Gastrocnemius medialis (tissue), 4 donors: ENCODE measurements around the gene GPR152. TPM values are rescaled to one million over a fixed set of nuclear protein-coding genes. Genes with fewer than 3 reads are reported as not detected.

ENCODE experiments used
- ATAC-seq, 2 donors: fragments of 150-250 bp; one replicate each; pipeline ENCODE4 v1.9.1; 2016
- DNase-seq, 2 donors: peaks; one replicate each; pipeline ENCODE4 v3.0.0-alpha.2; 2019
- H3K27ac ChIP-seq, 4 donors: fragments of 200-600 bp; sonication (generic); 1 replicate in 1 of 4; 2 replicates in 3 of 4; pipeline ENCODE4 v1.5.1; 2016 to 2018; ENCODE audit warnings: mild to moderate bottlenecking in 2 of 4, moderate library complexity in 1 of 4
- H3K27me3 ChIP-seq, 3 donors: fragments of 200-600 bp; sonication (generic) in 2 of 3; 1 replicate in 1 of 3; 2 replicates in 2 of 3; pipeline versions ENCODE4 v1.5.1 to v1.6.0; 2016 to 2019; ENCODE audit warnings: mild to moderate bottlenecking in 1 of 3, moderate library complexity in 1 of 3
- H3K36me3 ChIP-seq, 2 donors: fragments of 200-600 bp; sonication (generic) in 1 of 2; one replicate each; pipeline ENCODE4 v1.5.1; 2017 to 2018
- H3K4me1 ChIP-seq, 2 donors: fragments of 200-600 bp; sonication (generic) in 1 of 2; one replicate each; pipeline ENCODE4 v1.5.1; 2016 to 2017; ENCODE audit warnings: mild to moderate bottlenecking in 2 of 2
- H3K4me3 ChIP-seq, 4 donors: fragments of 200-600 bp; sonication (generic) in 3 of 4; 1 replicate in 1 of 4; 2 replicates in 3 of 4; pipeline ENCODE4 v1.5.1; 2016 to 2019; ENCODE audit warnings: mild to moderate bottlenecking in 2 of 4
- H3K9me3 ChIP-seq, 3 donors: fragments of 200-600 bp; sonication (generic) in 2 of 3; 1 replicate in 1 of 3; 2 replicates in 2 of 3; pipeline ENCODE4 v1.5.1; 2016 to 2019
- CTCF ChIP-seq, 5 experiments: fragments of 450-650 bp in 3 of 5; fragments of 200-600 bp in 2 of 5; sonication (generic) in 2 of 5; IDR thresholded peaks in 4 of 5; conservative IDR thresholded peaks in 1 of 5; 1 replicate in 4 of 5; 2 replicates in 1 of 5; pipeline ENCODE4 v1.5.1; 2016 to 2019; ENCODE audit warnings: antibody characterized with exemption in 5 of 5, mild to moderate bottlenecking in 3 of 5, moderate library complexity in 3 of 5
- POLR2A ChIP-seq, 2 donors: fragments of 450-650 bp; IDR thresholded peaks; one replicate each; pipeline ENCODE4 v1.6.1; 2017; ENCODE audit warnings: antibody characterized with exemption in 2 of 2, mild to moderate bottlenecking in 2 of 2, moderate library complexity in 2 of 2
- in situ Hi-C, 4 donors: fragments of 200-750 bp; cut with MboI; loops; one replicate each; pipeline versions ENCODE4 v1.15.0 to v1.8.0; 2017; ENCODE audit warnings: low sequenced_read_pairs in 4 of 4
- intact Hi-C: fragments of 100-400 bp; cut with DNase I; formaldehyde crosslinking; loops from one replicate; pipeline ENCODE4 v1.15.1; 2023; ENCODE audit warnings: low total_unique reads
- total RNA-seq, 4 donors: library from RNA; depleted of rRNA; stranded (reverse); fragments of >200 nt; gene quantifications; one replicate each; pipeline versions ENCODE4 v1.1.0 to v1.2.3, GENCODE V29; 2016

The GPR152 gene
- total RNA-seq, 4 donors from 2014 or later: not detected

- TF ChIP-seq POLR2A (IDR thresholded peaks at IDR 0.05): no peak
- TF ChIP-seq CTCF (IDR thresholded peaks at IDR 0.05 in 4 of 5, conservative IDR thresholded peaks at IDR 0.05 in 1 of 5): no peak
- H3K4me3 ChIP-seq: no peak overlapping the region
- H3K36me3 ChIP-seq: peaks cover 0 to 8% of the 10 kb centered on the region in 2 donors
- ATAC-seq (no peak), DNase-seq (no peak)
- in situ Hi-C loops (loop anchor here in 3 of 4 donors (10.0 kb wide), 1 partner anchor 105 kb away; the partner anchor contains the start of gene RAD9A (in 3 of the 3)), intact Hi-C loops (no loop called here)
- peaks cover 4 to 10% of the 10 kb centered on the region in 2 donors for H3K4me1 ChIP-seq
- peaks cover 0 to 10% (median 0%) of the 10 kb centered on the region in 3 donors for H3K27me3 ChIP-seq
- no peaks in the 10 kb centered on the region for H3K9me3 ChIP-seq
- H3K27ac ChIP-seq: no peak overlapping the region
These were observed 47.4 kb upstream of the GPR152 start for GRCh38 chr11:67499808-67500483.

- intact Hi-C loops: no loop called here
- Histone ChIP-seq H3K27ac (peak overlapping the region in 2 of 4 donors; percentile 18 to 34), H3K9me3 (no peaks in the 10 kb centered on the region), H3K27me3 (peaks cover 0 to under 1% (median 0%) of the 10 kb centered on the region in 3 donors), H3K4me3 (no peak overlapping the region), H3K4me1 (peaks cover 0 to 2% of the 10 kb centered on the region in 2 donors), H3K36me3 (peaks cover 0 to 9% of the 10 kb centered on the region in 2 donors)
- in situ Hi-C loops: no loop called here
- no peak for DNase-seq
- TF ChIP-seq POLR2A (IDR thresholded peaks at IDR 0.05): no peak
- no peak for TF ChIP-seq CTCF (IDR thresholded peaks at IDR 0.05 in 4 of 5, conservative IDR thresholded peaks at IDR 0.05 in 1 of 5)
- ATAC-seq: no peak
These were observed 46.0 kb upstream of the GPR152 start for GRCh38 chr11:67498544-67498972.

- no peak overlapping the region for H3K27ac ChIP-seq
- in situ Hi-C loops (no loop called here), intact Hi-C loops (no loop called here)
- peaks cover 0 to 9% of the 10 kb centered on the region in 2 donors for H3K36me3 ChIP-seq
- TF ChIP-seq POLR2A (IDR thresholded peaks at IDR 0.05) (no peak), CTCF (IDR thresholded peaks at IDR 0.05 in 4 of 5, conservative IDR thresholded peaks at IDR 0.05 in 1 of 5) (no peak)
- H3K4me1 ChIP-seq: no peaks in the 10 kb centered on the region
- no peaks in the 10 kb centered on the region for H3K27me3 ChIP-seq
- H3K4me3 ChIP-seq: no peak overlapping the region
- DNase-seq: no peak
- no peaks in the 10 kb centered on the region for H3K9me3 ChIP-seq
- no peak for ATAC-seq
These were observed 45.2 kb upstream of the GPR152 start for GRCh38 chr11:67497656-67498291.

GRCh38 chr11:67496113-67496512 lies 43.6 kb upstream of the GPR152 start:
- intact Hi-C loops: no loop called here
- no peak for TF ChIP-seq POLR2A (IDR thresholded peaks at IDR 0.05)
- no peak for TF ChIP-seq CTCF (IDR thresholded peaks at IDR 0.05 in 4 of 5, conservative IDR thresholded peaks at IDR 0.05 in 1 of 5)
- ATAC-seq (no peak), DNase-seq (no peak)
- no peaks in the 10 kb centered on the region for H3K9me3 ChIP-seq
- H3K4me3 ChIP-seq: no peak overlapping the region
- no peaks in the 10 kb centered on the region for H3K27me3 ChIP-seq
- in situ Hi-C loops: no loop called here
- no peak overlapping the region for H3K27ac ChIP-seq
- H3K4me1 ChIP-seq: no peaks in the 10 kb centered on the region
- peaks cover 0 to 5% of the 10 kb centered on the region in 2 donors for H3K36me3 ChIP-seq
